Epithelial cell of esophagus (primary cell): ENCODE measurements around the gene TDRD1.

ENCODE experiments used
- DNase-seq: peaks from one replicate; pipeline ENCODE4 v3.0.0; 2010; ENCODE audit warnings: low read depth
- H3K4me3 ChIP-seq: 2 replicates; pipeline ENCODE4 v1.5.1; 2011; ENCODE audit warnings: mild to moderate bottlenecking, low read length, control low read depth
- TF ChIP-seq, protein P1 (sequence below): IDR thresholded peaks from 2 replicates; pipeline ENCODE4 v1.5.1; 2011; ENCODE audit warnings: low read depth, mild to moderate bottlenecking, low read length, control low read depth, inconsistent platforms; ENCODE audit not compliant: insufficient read depth; ENCODE audit errors: missing control alignments

The TDRD1 gene

DNA sequence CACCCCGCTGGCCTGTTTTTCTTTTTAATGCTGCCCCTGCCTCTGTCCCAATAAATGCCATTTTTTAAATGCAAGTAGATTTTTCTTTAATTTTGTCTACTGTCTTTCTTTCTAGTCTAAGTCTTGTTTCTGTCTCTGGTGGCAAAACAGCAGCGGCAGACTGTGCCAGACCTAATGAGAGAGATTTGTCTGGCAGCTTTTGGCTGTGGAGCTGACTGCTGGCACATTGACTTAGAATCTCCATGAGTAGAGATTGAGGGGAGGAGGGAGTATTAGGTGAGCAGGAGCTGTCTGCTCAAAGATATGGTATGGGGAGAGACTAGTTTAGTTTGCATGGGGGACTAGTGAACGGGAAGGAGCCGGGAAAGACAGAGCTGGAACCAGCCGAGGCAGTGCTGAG is 72.9 kb downstream of the TDRD1 start:
- H3K4me3 ChIP-seq: no peak overlapping the region
- TF ChIP-seq, protein P1, sequence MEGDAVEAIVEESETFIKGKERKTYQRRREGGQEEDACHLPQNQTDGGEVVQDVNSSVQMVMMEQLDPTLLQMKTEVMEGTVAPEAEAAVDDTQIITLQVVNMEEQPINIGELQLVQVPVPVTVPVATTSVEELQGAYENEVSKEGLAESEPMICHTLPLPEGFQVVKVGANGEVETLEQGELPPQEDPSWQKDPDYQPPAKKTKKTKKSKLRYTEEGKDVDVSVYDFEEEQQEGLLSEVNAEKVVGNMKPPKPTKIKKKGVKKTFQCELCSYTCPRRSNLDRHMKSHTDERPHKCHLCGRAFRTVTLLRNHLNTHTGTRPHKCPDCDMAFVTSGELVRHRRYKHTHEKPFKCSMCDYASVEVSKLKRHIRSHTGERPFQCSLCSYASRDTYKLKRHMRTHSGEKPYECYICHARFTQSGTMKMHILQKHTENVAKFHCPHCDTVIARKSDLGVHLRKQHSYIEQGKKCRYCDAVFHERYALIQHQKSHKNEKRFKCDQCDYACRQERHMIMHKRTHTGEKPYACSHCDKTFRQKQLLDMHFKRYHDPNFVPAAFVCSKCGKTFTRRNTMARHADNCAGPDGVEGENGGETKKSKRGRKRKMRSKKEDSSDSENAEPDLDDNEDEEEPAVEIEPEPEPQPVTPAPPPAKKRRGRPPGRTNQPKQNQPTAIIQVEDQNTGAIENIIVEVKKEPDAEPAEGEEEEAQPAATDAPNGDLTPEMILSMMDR: no peak
- no peak for DNase-seq

DNA sequence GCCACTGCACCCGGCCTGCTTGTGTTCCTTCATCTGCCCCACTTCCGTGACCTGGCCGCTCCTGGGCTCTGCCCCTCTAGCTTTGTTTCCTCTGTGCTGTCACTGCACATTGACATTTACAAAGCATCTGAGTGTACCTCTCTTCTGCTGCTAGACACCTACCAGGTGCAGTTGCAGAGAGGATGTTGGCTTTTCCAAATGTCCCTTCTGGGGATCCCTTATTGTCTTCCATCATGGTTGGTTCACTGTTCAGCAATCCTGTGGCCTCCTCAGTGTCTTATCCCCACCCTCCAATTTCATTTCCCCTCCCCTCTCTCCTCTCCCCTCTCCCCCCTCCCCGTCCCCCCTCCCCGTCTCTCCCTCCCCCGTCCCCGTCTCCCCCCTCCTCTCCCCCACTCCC is 73.7 kb downstream of the TDRD1 start:
- DNase-seq: no peak
- TF ChIP-seq, protein P1: no peak
- H3K4me3 ChIP-seq: no peak overlapping the region

DNA sequence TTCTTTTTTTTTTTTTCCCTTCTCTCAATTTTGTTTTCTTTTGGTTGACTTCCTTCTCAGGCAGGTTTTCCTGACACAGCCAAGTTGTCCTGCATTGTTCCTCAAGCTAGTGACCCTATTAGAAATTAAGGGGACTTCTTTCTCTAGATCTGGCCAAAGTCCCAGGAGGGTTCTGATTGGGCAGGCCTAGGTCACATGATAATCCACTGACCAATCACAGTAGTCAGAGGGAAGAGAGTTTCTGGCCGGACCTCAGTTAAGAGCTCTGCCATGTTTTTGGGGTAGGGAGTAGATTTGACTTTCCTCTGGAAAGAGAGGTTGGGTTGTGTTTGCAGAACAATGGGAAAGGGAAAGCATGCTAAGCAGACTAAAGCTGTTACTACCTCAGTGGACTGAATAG is 76.1 kb downstream of the TDRD1 start:
- DNase-seq: no peak
- TF ChIP-seq, protein P1: no peak
- no peak overlapping the region for H3K4me3 ChIP-seq

DNA sequence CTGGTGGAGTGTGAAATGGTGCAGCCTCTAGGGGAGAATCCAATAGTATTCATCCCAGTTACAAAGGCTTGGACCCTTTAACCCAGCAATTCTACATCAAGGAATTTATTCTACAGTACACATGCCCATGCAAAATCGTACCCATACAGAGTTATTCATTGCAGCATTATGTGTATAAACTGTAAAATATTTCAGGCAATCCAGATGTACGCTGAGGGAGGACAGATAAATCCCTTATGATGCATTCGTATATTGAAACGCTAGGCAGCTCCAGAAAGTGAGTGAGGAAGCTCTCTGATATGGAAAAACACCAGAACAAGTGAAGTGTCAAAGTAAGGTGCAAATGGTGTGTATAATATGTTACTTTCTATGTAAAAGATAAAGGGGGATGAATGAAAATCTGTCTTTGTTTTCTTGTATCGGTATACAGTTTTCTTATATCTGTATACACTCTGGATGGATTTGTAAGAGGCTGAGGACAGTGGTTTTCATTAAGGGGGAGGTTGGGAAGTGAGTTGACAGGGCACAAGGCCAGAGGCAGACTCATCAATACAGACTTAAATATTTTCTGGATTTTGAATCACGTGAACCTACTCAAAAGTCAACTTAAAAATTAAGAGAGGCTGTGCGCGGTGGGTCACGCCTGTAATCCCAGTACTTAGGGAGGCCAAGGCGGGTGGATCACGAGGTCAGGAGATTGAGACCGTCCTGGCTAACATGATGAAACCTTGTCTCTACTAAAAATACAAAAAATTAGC is 77.0 kb downstream of the TDRD1 start:
- DNase-seq: no peak
- TF ChIP-seq, protein P1: no peak
- H3K4me3 ChIP-seq: no peak overlapping the region

DNA sequence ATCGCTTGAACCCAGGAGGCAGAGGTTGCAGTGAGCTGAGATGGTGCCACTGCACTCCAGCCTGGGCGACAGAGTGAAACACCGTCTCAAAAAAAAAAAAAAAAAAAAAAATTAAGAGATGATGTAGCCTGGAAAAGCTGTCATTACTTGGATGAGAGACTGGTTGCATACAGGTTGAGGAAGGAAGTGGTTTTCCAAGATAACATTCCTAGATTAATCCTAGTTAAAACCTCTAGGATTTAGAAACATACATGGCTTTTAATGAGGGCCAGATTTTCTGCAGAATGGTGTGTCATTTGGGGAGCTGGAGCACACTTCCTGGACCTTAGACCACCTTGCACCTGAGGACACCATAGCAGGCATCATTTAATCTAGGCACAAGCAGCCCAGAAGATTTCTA is 77.7 kb downstream of the TDRD1 start:
- DNase-seq: no peak
- TF ChIP-seq, protein P1: no peak
- H3K4me3 ChIP-seq: no peak overlapping the region

DNA sequence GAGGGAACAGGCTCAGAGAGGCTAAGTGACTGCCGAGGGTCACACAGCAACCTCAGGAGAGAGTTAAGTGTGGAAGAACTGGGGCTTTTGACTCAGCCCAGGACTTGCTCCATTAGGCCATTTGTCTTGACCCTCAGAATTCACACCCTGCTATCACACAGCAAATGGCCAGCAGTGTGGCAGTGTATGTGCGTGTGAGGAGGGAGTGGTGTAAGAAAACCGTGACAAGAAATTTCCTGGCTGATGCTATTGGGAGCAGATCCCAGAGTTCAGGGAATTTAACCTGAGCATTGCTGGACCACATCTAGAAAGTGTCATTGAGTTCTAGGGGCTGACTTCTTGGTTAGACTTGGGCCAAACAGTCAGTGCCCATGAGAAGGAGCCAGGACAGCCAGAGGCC is 78.3 kb downstream of the TDRD1 start:
- TF ChIP-seq, protein P1: no peak
- H3K4me3 ChIP-seq: no peak overlapping the region
- no peak for DNase-seq

DNA sequence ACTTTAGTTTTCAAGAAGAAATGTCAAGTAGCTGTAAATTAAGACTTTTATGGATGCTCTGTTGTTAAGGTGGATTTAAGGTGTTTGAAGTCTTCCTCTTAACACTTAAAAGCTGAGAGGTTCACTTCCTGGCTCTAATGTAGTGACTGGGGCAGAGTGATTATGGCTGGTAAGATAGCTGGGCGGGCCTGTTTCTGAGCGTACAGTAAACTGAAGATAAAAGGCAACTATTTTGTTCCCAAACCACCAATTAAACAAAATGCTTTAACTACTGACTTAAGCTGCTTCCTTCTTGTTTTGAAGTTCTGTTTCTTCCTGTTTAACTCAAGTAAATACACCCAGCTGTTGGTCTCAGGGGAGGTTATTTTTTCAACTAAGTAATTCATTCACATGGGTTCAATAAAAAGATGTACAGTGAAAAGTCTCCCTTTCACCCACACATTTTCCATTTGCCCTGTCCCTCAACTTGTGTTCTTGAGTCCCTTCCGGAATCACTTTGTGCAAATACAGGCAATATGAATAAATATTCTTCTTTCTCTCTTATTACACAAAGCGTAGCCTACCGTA is 79.2 kb downstream of the TDRD1 start:
- TF ChIP-seq, protein P1: no peak
- DNase-seq: no peak
- H3K4me3 ChIP-seq: no peak overlapping the region
